NCI-H187 (cell line): ENCODE measurements around the gene PXYLP1.
"Not testable (repeated sequence)": the region's sequence is repeated elsewhere in the genome, so short reads cannot be mapped to it uniquely, and the experiment has no call there.

ENCODE experiments used
- DNase-seq, 2 experiments: peaks; one replicate each; lab custom pipeline; 2025; lab: John Stamatoyannopoulos, UW

The PXYLP1 gene, protein sequence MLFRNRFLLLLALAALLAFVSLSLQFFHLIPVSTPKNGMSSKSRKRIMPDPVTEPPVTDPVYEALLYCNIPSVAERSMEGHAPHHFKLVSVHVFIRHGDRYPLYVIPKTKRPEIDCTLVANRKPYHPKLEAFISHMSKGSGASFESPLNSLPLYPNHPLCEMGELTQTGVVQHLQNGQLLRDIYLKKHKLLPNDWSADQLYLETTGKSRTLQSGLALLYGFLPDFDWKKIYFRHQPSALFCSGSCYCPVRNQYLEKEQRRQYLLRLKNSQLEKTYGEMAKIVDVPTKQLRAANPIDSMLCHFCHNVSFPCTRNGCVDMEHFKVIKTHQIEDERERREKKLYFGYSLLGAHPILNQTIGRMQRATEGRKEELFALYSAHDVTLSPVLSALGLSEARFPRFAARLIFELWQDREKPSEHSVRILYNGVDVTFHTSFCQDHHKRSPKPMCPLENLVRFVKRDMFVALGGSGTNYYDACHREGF

DNA sequence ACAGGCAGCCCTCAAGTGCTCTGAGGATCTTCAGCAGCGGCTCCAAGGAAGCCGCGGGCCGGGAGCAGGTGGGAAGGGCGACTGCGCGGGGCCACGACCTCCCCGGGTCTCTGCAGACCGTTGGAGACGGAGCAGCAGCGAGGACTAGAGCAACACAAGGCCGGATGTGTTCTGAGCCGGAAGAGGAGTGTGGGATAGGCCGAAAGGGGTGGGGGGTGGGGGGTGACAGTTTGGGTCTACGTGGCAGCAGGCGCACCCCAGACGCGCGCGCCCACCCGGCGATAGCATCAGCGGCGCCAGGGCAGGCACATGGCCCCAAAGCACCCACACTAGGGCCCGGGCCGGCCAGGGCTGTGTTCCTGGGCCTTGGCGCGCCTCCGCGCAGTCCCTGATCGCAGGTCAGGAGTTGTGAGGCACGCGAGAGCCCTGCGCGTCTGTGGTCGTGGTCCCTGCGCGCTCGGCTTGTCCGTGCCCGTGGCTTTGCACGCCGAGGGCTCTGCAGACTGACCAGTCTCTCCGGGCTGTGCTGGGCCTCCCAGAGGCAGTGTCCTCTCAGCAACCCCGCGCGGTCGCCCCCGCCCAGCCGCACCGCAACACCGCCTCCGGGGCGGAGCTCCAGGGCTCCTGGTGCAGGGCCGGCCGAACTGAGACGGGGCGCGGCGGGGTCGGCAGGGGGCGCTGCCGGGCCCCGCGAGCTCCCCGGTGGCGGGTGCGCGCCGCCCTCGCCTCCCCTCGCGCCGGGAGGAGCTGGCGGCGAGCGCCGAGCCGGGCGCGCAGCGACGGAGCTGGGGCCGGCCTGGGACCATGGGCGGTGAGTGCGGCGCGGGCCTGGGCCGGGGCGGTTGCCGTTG lies at the start of gene PXYLP1:
TSS of gene PXYLP1 (plus strand) at position 725 of the 851 bp plus-strand sequence. CDS start 28,351 bp downstream, outside the sequence.
- peak; percentile 57 to 74 for DNase-seq

DNA sequence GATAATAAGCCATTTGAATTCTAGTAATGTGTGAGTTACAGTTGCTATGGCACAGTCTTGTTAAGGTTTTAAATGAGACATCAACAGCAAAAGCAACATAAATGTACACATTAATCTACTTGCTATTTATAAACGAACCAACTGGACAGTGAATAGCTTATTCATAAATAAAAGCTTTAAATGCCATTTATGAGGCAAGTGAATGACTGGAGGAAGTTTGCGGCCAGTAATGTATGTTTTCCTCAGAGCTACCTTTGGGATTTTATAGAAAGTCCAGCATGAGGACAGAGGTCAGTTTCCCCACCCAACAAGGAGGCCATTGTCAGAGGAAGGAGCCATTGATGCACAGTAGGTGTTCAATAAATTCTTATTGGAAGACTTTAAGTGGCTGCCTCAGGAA lies 48.0 kb upstream of the PXYLP1 start:
- DNase-seq = no peak

DNA sequence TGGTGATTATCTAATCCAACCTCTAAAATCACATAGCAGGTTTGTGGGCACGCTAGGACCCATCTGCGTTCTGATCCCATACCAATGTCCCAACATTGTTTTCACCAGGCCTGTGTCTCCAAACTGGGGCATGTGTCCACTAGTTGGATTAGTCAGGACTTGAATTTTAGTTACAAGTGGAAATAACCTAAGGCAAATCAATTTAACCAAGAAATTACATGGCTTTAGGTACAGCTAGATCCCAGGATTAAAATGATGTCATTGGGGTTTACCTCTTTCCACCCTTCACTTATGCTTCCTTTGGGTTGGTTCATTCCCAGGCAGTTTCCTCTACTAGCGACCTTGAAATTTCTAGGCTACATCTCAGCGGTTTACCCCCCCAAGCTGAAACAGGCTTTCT lies 47.2 kb upstream of the PXYLP1 start:
- DNase-seq = no peak

DNA sequence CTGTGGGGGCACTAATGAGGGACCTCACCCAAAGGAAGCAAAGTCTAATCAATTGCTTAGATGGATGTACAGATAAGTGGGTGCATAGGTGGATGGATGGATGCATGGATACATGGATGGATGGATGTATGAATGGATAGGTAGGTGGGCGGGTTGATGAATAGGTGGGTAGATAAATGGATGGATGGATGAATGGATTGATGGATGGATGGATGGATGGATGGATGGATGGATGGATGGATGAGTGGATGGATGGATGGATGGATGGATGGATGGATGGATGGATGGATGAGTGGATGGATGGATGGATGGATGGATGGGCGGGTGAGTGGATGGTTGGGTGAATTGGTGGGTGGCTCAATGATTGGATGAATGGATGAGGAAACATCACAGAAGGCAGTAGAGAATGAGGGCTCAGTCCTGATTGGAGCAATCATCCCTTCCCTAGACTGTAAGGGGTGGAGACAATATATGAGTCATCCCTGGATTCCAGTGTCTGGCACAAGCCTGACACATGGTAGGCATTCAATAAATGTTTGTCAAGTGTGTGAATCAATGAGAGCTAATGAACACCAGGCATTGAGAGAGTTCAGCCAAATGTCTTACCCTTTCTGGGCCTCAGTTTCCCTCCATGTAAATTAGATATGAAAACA lies 40.4 kb upstream of the PXYLP1 start:
- no peak for DNase-seq

DNA sequence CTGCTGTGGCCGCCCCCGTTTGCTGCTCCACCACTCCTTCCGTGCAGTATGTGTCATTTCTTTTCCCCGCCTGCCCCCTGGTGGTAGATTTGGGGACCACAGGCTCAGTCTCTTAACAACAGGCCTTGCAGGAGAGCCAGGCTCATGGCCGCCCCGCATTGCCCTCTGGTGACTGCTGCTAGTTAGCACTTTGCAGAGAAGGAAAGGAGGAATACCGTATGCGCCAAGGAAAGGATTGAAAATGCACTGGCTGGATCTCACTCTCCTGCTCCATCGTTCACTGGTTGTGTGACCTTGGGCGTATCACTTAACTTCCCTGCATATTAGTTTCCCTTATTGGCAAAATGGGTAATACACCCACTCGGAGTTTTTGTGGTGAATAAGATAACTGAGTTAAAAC lies 39.3 kb upstream of the PXYLP1 start:
- peak; percentile 93 to 95 for DNase-seq

DNA sequence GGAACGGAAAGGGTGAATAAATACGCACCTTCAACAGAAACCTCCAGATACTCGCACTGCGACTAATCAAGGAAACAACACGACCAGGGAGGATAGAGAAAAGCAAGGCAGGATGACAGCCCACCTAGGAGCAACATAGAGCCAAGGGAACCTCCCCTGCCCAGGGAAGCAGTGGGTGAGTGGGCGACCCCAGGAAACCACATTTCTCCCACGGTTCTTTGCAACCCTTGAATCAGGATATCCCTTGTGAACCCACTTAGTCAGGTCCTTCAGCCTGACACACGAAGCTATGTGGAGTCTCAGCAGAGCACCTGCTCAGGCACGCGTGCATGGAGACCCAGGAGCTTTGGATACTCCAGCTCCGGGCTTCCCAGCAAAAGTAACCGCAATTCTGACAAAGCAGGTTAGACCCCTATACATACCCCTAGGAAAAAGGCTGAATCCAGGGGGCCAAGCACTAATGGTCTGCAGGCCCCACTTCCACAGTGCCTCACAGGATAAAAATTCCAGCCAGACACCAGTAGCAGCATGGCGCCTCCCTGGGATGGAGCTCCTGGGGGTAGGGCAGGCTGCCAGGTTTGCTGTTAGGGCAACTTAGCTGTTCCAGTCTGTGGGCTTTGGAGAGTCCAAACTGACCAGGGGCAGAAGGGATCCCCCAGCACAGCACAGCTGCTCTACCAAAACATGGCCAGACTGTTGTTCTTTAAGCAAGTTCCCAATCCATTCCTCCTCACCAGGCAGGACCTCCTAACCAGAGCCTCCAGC lies 38.4 kb upstream of the PXYLP1 start:
- no peak for DNase-seq

DNA sequence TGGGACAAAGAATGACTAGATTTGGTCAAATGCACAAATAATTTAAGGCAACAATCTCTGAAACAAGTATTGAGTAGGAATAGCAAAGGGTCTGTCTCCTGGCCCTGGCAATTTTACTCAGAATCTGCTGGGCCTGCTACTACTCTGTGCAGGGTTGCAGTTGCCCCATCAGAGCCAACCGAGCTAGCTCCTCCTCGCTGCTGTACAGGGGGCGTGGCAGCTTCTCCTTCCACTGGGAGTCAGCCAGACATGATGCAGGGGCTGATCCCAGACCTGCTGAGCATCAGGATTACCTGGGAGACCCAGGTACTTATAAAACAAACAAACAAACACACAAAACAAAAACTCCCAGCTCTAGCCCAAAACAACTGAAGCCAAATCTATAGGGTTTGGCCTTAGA lies 30.5 kb upstream of the PXYLP1 start:
- no peak for DNase-seq

DNA sequence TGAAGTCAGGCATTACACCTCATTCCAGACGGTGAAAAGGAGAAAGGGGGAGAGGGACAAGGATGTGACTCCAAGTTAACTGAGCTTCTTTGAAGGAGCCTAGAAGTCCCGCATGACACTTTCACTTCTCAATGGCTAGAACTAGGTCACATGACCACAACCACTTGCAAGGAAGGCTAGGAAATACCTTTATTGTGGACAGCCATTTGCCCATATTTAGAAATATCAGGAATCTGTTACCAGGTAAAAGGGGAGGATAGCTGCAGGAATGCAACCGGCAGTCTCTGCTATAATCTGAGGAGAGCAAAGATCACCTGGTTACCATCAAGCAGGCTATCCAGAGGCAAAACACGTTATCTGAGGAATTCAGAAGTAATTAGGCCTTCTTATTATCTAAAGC lies 28.9 kb upstream of the PXYLP1 start:
- no peak for DNase-seq

DNA sequence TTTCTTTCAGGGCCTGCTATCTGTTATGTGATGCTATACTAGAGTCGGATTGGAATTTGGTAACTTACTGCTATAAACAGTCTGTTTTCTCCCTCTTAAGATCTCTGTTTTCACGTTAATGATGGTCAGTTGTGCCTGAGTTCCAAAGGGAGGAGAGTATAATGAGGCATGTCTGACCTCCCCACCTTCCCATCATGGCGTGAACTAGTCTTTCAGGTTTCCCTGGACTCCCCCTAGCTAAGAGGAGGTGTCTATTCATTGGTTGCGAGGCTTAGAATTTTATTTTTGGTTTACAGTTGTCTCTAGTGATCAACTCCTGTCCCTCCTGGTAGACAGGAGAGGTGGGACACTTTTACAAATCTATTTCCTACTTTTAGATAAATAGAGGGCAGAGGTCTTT lies 27.8 kb upstream of the PXYLP1 start:
- DNase-seq = no peak

DNA sequence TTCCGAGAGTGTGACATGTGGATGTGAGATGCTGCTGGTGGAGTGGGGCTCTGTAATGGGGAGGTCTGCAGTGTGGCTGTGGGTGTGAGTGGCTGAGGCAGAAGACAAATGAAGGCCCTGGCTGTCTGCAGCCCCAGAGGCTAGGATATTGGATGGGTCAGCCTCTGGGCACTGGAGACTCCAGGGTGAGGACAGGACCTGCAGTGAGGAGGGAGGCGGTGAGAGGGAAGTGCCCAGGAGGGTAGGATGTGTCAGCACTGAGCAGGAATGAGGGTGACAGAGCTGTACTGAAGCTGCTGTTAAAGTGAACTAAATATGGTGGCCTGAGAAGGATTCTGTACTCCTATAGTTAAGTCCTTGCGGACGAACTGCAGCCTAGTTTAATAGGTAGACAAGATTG lies 27.3 kb upstream of the PXYLP1 start:
- no peak for DNase-seq

DNA sequence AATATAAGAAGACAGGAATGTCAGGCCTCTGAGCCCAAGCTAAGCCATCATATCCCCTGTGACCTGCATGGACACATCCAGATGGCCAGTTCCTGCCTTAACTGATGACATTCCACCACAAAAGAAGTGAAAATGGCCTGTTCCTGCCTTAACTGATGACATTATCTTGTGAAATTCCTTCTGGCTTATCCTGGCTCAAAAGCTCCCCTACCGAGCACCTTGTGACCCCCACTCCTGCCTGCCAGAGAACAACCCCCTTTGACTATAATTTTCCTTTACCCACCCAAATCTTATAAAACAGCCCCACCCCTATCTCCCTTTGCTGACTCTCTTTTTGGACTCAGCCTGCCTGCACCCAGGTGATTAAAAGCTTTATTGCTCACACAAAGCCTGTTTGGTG lies 20.3 kb upstream of the PXYLP1 start:
- DNase-seq = not testable (repeated sequence)

DNA sequence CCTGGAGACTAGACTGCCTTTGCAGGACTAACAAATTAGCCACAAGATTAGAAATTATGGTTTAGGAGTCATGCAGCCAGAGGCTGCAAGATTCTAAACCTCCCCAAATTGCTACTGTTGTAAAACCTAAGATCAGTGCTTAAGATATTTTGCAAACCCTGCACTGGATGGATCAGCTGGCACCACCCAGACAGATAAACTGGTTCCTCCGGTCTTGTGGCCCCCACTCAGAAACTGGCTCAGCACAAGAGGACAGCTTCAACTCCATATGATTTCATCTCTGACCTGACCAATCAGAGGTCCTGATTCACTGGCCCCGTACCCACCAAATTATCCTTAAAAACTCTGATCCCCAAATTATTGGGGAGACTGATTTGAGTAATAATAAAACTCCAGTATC lies 19.5 kb upstream of the PXYLP1 start:
- DNase-seq = no peak

DNA sequence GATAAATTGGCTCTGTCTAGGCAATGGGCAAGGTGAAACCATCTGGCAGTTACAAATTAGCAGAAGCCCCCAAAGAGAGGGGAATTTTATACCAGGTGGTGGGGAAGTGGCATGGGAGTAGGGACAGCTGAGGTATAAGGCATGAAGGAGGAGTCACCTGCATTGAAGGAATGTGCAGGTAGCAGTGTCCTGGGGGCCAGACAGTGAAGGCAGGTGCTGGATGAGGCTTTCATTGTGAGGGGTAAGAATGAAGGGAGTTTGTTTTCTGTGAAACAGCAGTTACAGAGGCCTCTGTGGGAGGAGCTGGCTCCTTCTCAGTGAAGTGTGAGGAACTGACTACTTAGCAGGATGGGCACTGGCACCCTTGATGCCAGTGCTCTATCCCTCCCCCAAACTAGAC lies 19.1 kb upstream of the PXYLP1 start:
- DNase-seq = no peak

DNA sequence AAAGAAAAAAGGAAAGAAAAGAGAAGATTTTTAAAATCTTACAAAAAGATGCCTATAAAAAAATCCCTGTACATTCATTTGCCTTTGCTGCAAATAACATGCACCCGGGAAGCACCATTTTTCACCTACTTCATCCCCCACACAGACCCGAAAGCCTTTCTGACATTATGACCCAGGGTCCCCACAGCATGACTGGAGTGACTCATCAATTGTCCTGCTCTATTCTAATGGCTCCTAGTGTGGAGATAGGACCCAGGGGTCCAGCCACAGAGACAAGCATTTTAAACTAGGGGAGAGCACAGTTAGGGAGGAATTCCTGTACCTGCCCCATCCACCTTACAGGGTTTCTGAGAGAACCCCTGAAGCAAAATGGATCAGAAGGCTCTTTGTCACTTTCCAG lies 14.7 kb upstream of the PXYLP1 start:
- DNase-seq = no peak

DNA sequence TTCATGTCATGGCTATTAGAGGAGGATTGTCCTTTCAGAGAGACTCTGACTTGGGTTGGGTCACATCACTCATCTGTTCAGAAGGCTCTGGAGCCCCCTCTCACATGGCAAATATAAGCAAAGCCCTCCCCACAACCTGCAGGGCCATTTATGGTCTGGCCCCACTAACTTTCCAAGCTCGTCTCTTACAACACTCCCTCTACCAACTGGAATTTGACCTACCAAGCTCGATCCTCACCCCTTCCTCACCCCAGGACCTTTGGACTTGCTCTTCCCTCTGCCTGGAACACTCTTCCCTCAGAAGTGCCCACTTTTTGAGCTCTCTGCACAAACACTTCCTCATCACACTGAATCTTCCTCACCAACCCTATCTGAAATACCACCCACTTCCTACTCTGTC lies 14.2 kb upstream of the PXYLP1 start:
- no peak for DNase-seq

DNA sequence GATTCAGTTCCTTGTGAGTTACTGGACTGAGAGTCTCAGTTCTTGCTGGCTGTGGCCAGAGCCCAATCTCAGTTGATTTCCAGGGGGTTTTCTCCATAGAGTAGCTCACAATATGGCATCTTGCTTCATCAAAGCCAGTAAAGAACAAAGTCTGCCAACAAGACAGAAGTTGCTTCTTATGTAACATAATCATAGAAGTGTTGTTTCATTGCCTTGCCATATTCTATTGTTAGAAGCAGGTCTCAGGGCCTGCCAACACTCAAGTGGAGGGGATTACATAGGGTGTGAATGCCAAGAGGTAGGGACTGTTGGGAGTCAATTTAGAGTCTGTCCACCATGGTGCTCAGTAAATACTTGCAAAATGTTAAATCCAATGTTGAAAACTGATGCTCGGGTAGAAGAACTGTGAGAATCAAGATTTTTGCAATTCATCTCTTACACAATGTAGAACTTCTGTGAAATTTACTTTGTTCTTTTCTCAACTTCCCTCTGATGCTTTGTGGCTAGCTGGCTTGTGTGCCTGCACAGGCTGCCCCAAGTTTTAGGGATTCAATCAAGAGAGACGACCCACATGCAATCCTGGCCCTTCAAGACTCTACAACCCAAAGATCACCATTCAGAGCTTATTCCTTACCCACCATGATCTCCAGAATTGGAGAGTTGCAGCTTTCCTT lies 13.3 kb upstream of the PXYLP1 start:
- DNase-seq = no peak

DNA sequence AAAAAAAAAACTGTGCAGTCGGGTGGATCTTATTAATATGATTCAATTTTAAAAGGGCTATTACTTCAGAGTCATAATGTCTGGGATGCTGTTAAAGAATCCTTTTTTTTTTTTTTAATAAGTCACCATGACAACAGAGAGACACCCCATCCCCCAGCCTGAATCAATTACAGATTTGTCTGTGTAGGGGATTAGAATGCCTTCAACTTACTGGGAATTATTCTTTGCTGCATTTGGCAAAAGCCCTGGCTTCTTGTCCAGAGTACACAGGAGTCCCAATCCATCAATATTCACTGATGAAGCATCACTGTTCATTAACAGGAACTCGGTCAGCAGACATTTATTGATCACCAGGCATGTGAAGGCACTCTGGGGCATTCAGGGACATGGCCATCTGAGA lies 12.7 kb upstream of the PXYLP1 start:
- no peak for DNase-seq

DNA sequence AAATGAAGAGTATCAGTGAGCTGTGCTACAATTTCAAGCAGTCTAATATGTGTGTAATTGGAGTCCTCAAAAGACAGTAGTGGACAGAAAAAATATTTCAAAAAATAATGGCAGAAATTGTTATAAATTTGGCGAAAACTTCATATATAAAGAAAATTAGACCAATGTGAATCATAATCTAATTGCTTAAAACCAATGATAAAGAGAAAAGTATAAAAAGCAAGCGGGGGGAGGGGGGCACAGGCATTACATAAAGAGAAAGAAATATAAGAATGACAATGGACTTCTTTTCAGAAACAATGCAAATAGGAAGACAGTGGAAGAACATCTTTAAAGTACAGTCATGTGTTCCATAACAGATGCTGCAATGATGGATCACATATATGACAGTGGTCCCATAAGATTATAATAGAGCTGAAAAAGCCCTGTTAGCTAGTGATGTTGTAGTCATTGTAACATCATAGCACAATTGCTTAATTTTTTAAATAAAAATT lies 7.9 kb upstream of the PXYLP1 start:
- DNase-seq = no peak

DNA sequence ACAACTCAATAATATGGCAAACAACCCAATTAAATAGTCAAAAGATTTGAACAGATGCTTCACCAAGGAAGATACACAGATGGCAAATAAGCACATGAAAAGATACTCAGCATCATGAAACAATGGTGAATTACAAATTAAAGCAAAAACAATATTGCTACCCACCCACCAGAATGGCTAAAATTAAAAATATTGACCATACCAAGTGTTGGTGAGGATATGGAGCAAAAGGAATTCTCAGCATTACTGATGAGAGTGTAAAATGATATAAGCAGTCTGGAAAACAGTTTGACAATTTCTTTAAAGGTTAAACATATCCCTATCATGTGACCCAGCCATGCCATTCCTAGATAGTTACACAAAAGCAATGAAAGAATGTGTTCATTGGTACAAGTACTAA lies 5.7 kb upstream of the PXYLP1 start:
- no peak for DNase-seq

DNA sequence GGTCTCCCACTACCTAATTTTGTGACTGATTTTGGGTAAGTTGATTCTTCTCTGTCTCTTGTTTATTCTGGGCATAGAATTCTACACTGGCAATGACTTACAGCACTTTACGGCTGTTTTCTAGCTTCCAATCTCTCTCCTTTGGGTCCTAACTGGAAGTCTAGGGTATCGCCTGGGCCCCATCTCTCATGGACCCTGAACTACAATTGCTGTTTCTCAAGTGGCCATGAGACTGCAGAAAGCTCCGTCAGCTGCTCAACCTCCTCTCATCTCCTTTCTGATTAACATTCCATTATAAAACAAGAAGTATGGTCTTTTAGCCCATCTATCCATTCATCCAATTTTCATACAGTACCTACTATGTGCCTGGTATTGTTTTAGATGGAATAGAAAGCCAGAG lies 4.4 kb upstream of the PXYLP1 start:
- DNase-seq = no peak

DNA sequence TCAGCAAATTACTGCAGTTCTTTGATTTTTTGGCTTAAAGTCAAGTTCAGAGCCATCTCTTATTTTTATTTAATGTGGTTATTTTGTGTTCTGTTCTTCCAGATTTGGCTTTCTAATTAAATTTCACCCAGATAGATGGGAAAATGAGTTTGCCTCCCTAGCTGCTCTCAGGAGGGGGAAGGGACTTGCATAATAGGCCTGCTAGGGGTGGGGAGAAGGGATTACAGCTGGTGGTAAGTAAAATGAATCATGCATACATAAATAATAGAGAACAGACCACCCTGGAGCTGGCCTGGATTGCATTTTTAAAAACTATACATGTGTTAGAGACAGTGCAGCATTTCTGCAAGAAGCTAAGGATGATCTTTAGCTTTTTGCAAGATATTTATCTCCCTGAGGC lies 3.9 kb upstream of the PXYLP1 start:
- DNase-seq = no peak
